NCI-H1417 treated with DMSO at 0.1 percent for 48 hours (cell line): ENCODE measurements around the gene RAB11FIP3.
"Not testable (repeated sequence)": the region's sequence is repeated elsewhere in the genome, so short reads cannot be mapped to it uniquely, and the experiment has no call there.

Source experiments
- DNase-seq: peaks from one replicate; lab custom pipeline; 2025; lab: John Stamatoyannopoulos, UW

Gene RAB11FIP3

GRCh38 chr16:391885-392335 is 33.5 kb upstream of the RAB11FIP3 start:
- DNase-seq: no peak

DNA sequence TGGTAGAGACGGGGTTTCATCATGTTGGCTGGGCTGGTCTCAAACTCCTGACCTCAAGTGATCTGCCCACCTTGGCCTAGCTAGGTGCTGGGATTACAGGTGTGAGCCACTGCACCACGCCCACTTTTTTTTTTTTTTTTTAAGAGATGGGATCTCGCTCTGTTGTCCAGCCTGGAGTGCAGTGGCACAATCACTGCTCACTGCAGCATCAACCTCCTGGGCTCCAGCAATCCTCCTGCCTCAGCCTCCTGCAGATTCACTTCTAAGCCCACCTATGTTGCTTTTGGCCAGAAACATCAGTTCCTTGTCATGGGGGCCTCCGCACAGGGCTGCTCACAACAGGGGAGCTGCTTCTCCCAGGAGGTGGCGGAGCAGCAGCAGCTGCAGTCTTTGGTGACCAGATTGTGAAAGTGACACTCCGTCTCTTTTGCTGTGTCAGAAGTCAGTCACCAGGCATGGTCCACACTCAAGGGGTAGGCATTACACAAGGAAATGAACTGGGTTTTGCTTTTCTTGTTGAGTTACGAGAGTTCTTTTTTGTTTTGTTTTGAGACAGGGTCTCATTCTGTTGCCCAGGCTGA is 32.9 kb upstream of the RAB11FIP3 start:
- DNase-seq: no peak

- peak; percentile 20 for DNase-seq
These were observed 29.2 kb upstream of the RAB11FIP3 start for GRCh38 chr16:396199-396598.

GRCh38 chr16:396605-397004 is 28.8 kb upstream of the RAB11FIP3 start:
- no peak for DNase-seq

DNA sequence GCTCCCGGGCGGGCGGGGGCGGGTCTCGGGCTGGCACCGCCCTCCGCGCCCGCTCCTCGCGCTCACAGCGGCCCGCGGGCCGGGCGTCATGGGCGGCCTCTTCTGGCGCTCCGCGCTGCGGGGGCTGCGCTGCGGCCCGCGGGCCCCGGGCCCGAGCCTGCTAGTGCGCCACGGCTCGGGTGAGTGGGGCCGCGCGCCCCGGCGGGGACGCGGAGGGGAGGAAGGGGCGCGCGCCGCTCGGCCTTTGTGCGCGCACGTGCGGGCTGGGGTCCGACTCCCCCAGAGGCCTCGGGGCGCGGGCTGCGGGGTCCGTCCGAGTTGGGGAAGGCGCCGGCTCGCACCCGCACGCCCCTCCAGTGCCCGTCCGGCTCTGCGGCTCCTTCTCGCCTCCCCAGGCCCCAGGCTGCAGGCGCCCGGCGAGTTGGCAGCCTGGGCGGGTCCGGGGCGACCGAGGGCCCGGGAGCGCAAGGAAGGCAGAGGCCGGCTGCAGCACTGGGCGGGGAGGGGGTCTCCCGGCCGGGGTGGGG is 28.3 kb upstream of the RAB11FIP3 start, which contains the start of gene NME4:
Gene NME4 (plus strand): TSS at position 65 of the 527 bp plus-strand sequence. CDS start 24 bp downstream, at position 89.
- DNase-seq: no peak

GRCh38 chr16:397736-398332 is 27.6 kb upstream of the RAB11FIP3 start:
- no peak for DNase-seq

DNA sequence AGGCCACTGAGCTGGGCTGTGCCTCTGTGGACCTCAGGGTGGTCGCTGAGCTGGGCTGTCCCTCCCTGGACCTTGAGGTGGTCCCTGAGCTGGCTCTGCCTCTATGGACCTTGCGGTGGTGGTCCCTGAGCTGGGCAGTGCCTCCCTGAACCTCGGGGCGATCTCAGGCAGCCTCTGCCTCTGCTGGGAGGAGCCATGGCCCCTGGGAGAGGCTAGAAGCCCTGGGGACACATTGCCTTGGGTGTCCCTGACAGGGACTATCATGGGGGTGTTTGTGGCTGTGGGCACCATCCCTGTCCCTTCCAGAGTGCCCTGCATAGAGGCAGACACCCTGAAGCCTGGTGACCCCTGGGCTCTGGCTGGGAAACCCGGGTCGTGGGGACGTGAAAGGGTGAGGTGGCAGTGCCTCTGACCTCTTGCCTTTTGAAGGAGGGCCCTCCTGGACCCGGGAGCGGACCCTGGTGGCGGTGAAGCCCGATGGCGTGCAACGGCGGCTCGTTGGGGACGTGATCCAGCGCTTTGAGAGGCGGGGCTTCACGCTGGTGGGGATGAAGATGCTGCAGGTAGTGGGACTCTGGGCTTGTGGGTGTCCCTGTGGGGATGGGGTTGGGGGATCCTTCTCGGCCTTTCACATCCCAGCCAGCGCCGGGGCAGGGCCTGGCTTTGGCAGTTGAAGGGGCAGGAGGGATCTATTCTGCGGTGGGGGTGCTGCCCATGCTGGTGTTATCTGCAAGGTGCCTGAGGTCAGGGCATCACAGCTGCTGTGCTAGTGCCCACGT is 26.7 kb upstream of the RAB11FIP3 start:
- no peak for DNase-seq

DNA sequence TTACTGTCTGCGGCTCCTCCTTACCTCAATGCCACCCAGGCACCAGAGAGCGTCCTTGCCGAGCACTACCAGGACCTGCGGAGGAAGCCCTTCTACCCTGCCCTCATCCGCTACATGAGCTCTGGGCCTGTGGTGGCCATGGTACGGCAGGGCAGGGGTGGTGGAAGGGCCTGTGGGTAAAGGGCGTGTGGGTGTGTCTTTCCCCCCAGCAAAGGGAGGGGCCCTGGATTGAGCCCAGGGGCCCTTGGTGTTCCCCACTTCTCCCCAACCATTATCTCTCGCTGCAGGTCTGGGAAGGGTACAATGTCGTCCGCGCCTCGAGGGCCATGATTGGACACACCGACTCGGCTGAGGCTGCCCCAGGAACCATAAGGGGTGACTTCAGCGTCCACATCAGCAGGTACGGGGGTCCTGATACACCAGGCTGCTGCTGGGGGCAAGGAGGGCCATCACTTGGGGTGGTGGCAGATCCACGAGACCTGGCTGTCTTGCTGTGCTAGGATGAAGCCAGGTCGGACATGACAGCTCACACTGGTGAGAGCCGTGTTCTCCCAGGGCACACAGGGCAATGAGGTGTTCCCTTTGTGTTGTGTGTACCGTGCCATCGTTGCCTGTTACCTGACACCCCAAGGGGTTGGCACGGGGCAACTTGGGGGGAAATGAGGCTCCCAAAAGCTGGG is 26.0 kb upstream of the RAB11FIP3 start:
- no peak for DNase-seq

DNA sequence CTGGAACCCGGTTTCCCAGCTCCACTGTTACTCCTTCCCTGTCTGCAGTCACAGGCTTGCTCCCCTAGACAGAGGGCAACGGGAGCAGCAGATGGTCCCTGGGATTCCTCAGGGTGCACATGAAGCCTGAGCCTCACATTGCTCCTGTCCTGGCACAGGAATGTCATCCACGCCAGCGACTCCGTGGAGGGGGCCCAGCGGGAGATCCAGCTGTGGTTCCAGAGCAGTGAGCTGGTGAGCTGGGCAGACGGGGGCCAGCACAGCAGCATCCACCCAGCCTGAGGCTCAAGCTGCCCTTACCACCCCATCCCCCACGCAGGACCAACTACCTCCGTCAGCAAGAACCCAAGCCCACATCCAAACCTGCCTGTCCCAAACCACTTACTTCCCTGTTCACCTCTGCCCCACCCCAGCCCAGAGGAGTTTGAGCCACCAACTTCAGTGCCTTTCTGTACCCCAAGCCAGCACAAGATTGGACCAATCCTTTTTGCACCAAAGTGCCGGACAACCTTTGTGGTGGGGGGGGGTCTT is 25.3 kb upstream of the RAB11FIP3 start:
- DNase-seq: no peak

GRCh38 chr16:401468-402348 is 23.7 kb upstream of the RAB11FIP3 start, which contains the start of gene DECR2:
DECR2 (plus strand) TSS chr16:401885; CDS start chr16:401964, 79 bp downstream.
- DNase-seq: peak; percentile 54

- DNase-seq: no peak
These were observed 20.4 kb upstream of the RAB11FIP3 start for GRCh38 chr16:404971-405486.

- no peak for DNase-seq
These were observed 19.6 kb upstream of the RAB11FIP3 start for GRCh38 chr16:405548-406506.

GRCh38 chr16:407253-407652 is 18.2 kb upstream of the RAB11FIP3 start:
- no peak for DNase-seq

GRCh38 chr16:410516-411178 is 14.8 kb upstream of the RAB11FIP3 start:
- no peak for DNase-seq

DNA sequence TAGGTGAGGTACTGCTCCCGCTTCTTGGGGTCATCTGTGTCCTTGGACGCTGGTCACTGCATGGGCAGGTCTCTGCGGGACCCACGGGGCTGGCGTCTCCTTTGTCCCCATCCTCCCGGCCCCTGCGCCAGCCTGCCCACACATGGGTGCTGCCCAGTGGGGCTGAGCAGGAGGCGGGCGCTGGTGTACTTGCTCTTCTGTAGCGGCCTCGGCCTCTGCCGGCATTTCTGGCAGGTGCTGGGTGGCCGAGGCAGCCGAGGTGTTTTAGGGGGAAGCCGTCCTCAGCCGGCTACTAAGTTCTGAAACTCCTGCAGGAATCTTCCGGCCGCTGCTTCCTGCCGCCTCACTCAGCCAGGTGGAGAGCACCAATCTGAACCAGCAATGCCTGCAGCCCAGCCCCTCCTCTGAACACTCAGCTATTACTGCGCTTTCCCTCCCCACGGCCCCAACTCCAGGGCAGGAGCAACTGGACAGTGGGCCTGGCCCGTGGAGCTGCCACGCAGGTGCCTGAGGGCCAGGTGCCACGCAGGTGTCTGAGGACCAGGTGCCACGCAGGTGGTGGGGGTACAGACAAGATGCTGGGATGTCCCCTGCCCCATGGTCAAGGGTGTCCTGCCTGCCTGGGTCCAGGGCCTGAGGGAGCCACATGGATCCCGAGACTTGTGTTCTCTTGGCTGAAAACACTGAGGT is 13.7 kb upstream of the RAB11FIP3 start:
- DNase-seq: no peak

GRCh38 chr16:414395-415169 is 10.9 kb upstream of the RAB11FIP3 start:
- DNase-seq: no peak

GRCh38 chr16:415170-415498 is 10.3 kb upstream of the RAB11FIP3 start:
- DNase-seq: not testable (repeated sequence)

DNA sequence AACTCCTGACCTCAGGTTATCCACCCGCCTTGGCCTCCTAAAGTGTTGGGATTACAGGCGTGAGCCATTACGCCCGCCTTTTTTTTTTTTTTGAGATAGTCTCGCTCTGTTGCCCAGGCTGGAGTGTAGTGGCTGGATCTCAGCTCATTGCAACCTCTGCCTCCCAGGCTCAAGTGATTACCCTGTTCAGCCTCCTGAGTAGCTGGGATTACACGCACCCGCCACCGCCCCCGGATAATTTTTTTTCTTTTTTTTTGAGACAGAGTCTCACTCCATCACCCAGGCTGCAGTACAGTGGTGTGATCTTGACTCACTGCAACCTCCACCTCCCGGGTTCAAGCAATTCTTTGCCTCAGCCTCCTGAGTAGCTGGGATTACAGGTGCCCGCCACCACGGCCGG is 3.3 kb upstream of the RAB11FIP3 start:
- DNase-seq: not testable (repeated sequence)
